ENCODE results near the gene FLYWCH2. TPM values are rescaled to one million over a fixed set of nuclear protein-coding genes. Genes with fewer than 3 reads are reported as not detected.

FLYWCH2 gene
- total and polyA plus RNA-seq, 9 of the 15 experiments (the other 6 are each of a cell fraction or from before 2014, with no cell fraction given) = 0.70 to 55.5 (median 7.6) TPM

DNA sequence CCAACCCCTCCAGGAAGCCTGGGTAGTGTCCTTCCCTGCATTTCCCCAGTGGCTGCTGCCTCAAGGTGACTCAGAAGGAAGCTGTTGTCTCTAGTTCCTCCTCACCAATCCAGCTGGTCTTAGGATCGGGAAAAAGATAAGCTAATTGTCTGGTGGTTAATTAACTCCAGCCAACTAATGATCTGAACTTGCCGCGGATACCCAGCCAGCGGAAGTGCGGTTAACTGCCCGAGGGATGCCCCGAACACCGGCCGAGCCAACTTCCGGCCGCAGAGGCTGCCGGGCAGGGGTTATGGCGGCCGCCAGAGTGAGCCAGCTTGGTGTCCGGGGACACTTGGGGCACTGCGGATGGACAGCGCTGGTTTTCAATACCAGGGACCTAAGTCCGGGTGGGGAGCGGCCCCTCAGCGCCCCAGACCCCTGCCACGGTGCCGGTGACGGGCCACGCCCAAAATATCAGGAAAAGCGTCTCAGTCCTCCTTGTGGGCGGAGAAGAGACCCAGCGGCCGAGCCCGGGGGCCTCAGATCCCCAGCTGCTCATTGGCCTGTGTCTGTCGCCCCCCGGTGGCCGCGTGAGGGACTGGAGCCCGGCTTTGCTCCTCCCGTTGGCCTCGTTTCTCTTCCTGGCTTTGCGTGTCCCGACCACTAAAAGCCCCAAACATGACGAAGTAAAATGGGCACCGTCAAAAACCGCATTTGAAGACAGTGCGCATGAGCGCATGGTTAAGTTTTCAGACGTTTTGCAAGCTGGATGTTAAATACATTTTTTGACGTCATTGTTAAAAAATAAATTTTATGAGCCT is 14.8 kb upstream of the FLYWCH2 start (continued):
- TF ChIP-seq CCNT2 (IDR thresholded peaks at IDR 0.05; ENCODE audit: borderline replicate concordance, extremely low read depth, insufficient read length, low read depth, low read length) = peak; percentile 53
- TF ChIP-seq ZNF766 (CRISPR knock-in tag; conservative IDR thresholded peaks at IDR 0.05) = peak; percentile 84
- peak; percentile 30; the same call in 1 of the 2 replicates for TF ChIP-seq SMARCE1 (IDR thresholded peaks at IDR 0.05)
- peak in 1 of 2 experiments; percentile 8; a peak in 1 of 4 replicates for TF ChIP-seq TBL1XR1 (IDR thresholded peaks at IDR 0.05; ENCODE audit: low read length in 2 of 2)
- peak; percentile 56; the same call in 1 of the 2 replicates for TF ChIP-seq ZFPM2 (CRISPR knock-in tag; IDR thresholded peaks at IDR 0.05)
- no peak for TF ChIP-seq NFATC3 (IDR thresholded peaks at IDR 0.05)
- peak; percentile 11; the same call in 1 of the 2 replicates for TF ChIP-seq MYNN (IDR thresholded peaks at IDR 0.05)
- no peak for TF ChIP-seq MYNN (CRISPR knock-in tag; IDR thresholded peaks at IDR 0.05)
- TF ChIP-seq HDAC8 (tag; IDR thresholded peaks at IDR 0.05) = peak; percentile 93; the same call in 1 of the 2 replicates
- peak; percentile 83 for TF ChIP-seq ELF2 (CRISPR knock-in tag; IDR thresholded peaks at IDR 0.05)
- TF ChIP-seq, protein P1, sequence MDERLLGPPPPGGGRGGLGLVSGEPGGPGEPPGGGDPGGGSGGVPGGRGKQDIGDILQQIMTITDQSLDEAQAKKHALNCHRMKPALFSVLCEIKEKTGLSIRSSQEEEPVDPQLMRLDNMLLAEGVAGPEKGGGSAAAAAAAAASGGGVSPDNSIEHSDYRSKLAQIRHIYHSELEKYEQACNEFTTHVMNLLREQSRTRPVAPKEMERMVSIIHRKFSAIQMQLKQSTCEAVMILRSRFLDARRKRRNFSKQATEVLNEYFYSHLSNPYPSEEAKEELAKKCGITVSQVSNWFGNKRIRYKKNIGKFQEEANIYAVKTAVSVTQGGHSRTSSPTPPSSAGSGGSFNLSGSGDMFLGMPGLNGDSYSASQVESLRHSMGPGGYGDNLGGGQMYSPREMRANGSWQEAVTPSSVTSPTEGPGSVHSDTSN (CRISPR knock-in tag; IDR thresholded peaks at IDR 0.05; ENCODE audit: low read depth) = no peak
- TF ChIP-seq, protein P1 (tag; conservative IDR thresholded peaks at IDR 0.05; ENCODE audit: low read depth) = no peak
- TF ChIP-seq MAZ (CRISPR knock-in tag; conservative IDR thresholded peaks at IDR 0.05 in 1 of 2, IDR thresholded peaks at IDR 0.05 in 1 of 2) = peak; percentile 89 to 95
- 0 out of 4 replicates have a peak, but pooled peaks of 1 of the 2 experiments have one; percentile 61 for TF ChIP-seq FOXA3 (CRISPR knock-in tag; conservative IDR thresholded peaks at IDR 0.05 in 1 of 2, IDR thresholded peaks at IDR 0.05 in 1 of 2)
- no peak for TF ChIP-seq PPARD (CRISPR knock-in tag; IDR thresholded peaks at IDR 0.05)
- peak; percentile 58 for TF ChIP-seq SOX6 (IDR thresholded peaks at IDR 0.05)
- TF ChIP-seq ZNF311 (CRISPR knock-in tag; IDR thresholded peaks at IDR 0.05) = peak; percentile 52; the same call in 1 of the 2 replicates
- TF ChIP-seq, protein P2, sequence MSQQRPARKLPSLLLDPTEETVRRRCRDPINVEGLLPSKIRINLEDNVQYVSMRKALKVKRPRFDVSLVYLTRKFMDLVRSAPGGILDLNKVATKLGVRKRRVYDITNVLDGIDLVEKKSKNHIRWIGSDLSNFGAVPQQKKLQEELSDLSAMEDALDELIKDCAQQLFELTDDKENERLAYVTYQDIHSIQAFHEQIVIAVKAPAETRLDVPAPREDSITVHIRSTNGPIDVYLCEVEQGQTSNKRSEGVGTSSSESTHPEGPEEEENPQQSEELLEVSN (IDR thresholded peaks at IDR 0.05; ENCODE audit: borderline replicate concordance in 1 of 2, extremely low read depth in 1 of 2, insufficient read depth in 1 of 2, insufficient read length in 1 of 2, low read depth in 1 of 2, low read length in 1 of 2, poor library complexity in 1 of 2, severe bottlenecking in 1 of 2) = peak; percentile 5 to 47
- TF ChIP-seq NR4A1 (CRISPR knock-in tag; IDR thresholded peaks at IDR 0.05) = peak; percentile 68; the same call in 1 of the 2 replicates
- TF ChIP-seq NR4A1 (tag; IDR thresholded peaks at IDR 0.05) = peak; percentile 96
- TF ChIP-seq GABPA (tag; conservative IDR thresholded peaks at IDR 0.05; ENCODE audit: low read depth) = peak; percentile 97
- no peak for TF ChIP-seq ZNF699 (CRISPR knock-in tag; IDR thresholded peaks at IDR 0.05; ENCODE audit: insufficient replicate concordance)
- peak; percentile 87; the same call in 1 of the 2 replicates for TF ChIP-seq HSF4 (CRISPR knock-in tag; IDR thresholded peaks at IDR 0.05; ENCODE audit: borderline replicate concordance)
